K562 (cell line): ENCODE results near the gene SLC25A45. TPM values are rescaled to one million over a fixed set of nuclear protein-coding genes. Genes with fewer than 3 reads are reported as not detected.
A peak's percentile ranks its signal among the peaks of the same experiment; 100 is the strongest.

Experiments used
- ATF1 ChIP-seq, 2 experiments: fragments of 450-650 bp in 1 of 2; IDR thresholded peaks; 2 replicates each; pipeline ENCODE4 v1.6.1; 2016; ENCODE audit warnings: missing compliant biosample characterization in 1 of 2, missing genetic modification characterization in 1 of 2
- BCL6 ChIP-seq: fragments of 250-450 bp; sonication (Bioruptor Pico); IDR thresholded peaks from 2 replicates; pipeline ENCODE4 v1.4.0; 2020
- ELF4 ChIP-seq: fragments of 450-650 bp; formaldehyde crosslinking; IDR thresholded peaks from 2 replicates; pipeline ENCODE4 v1.4.0; 2022; ENCODE audit warnings: missing genetic modification characterization
- FOXJ2 ChIP-seq: fragments of 200-800 bp; sonication (Bioruptor generic); IDR thresholded peaks from 2 replicates; pipeline ENCODE4 v1.6.1; 2016; ENCODE audit warnings: missing genetic modification characterization, missing compliant biosample characterization
- MXI1 ChIP-seq: IDR thresholded peaks from 2 replicates; pipeline ENCODE4 v1.6.1; 2011; ENCODE audit warnings: low read depth, mild to moderate bottlenecking, improper control_type of control experiment, low read length
- SIN3B ChIP-seq: fragments of 450-650 bp; IDR thresholded peaks from 2 replicates; pipeline ENCODE4 v1.6.1; 2017; ENCODE audit warnings: low read depth, mild to moderate bottlenecking, moderate library complexity
- ZBTB17 ChIP-seq: fragments of 450-650 bp; formaldehyde crosslinking; IDR thresholded peaks from 2 replicates; pipeline ENCODE4 v1.4.0; 2020; ENCODE audit warnings: mild to moderate bottlenecking
- ZNF12 ChIP-seq: sonication (generic); formaldehyde crosslinking; IDR thresholded peaks from 2 replicates; pipeline ENCODE4 v1.4.0; 2020; ENCODE audit warnings: mild to moderate bottlenecking, missing genetic modification reagents
- ZNF316 ChIP-seq: fragments of 450-650 bp; IDR thresholded peaks from 2 replicates; pipeline ENCODE4 v1.6.1; 2016
- ZNF764 ChIP-seq: fragments of 250-450 bp; sonication (Bioruptor Pico); IDR thresholded peaks from 2 replicates; pipeline ENCODE4 v1.4.0; 2020; ENCODE audit warnings: low read depth, mild to moderate bottlenecking, moderate library complexity
- polyA plus RNA-seq, 8 experiments: library from polyadenylated mRNA; depleted of rRNA in 4 of 8; stranded (reverse) in 5 of 8; unstranded in 3 of 8; fragments of >200 nt; fragmentation: Nextera tagmentation in 2 of 8; fragmentation: Illumina TruSeq in 1 of 8; extraction: Ambion mirVana in 2 of 8; extraction: Trizol in 1 of 8; gene quantifications; 2 replicates each; pipeline versions ENCODE4 v1.2.1 to v1.2.3, GENCODE V29; 2011 to 2014; ENCODE audit warnings: inconsistent platforms in 1 of 8, missing spikeins in 1 of 8
- total RNA-seq, 7 experiments: library from RNA; depleted of rRNA in 6 of 7; stranded (reverse); fragments of >200 nt in 6 of 7; fragmentation: Illumina TruSeq in 2 of 7; extraction: Trizol in 2 of 7; gene quantifications; 2 replicates each; pipeline versions ENCODE4 v1.2.1 to v1.2.3, GENCODE V29; 2011 to 2021; ENCODE audit warnings: low replicate concordance in 1 of 7
- TF ChIP-seq, protein P1 (sequence below): fragments of 200-800 bp; sonication (Bioruptor generic); IDR thresholded peaks from 2 replicates; pipeline ENCODE4 v1.6.1; 2016; ENCODE audit warnings: missing genetic modification characterization, missing compliant biosample characterization
- TF ChIP-seq, protein P2 (sequence below), 3 experiments: fragments of 200-800 bp in 1 of 3; fragments of 250-450 bp in 1 of 3; fragments of 450-650 bp in 1 of 3; sonication (Bioruptor Pico) in 1 of 3; sonication (Bioruptor generic) in 1 of 3; formaldehyde crosslinking in 1 of 3; IDR thresholded peaks; 2 replicates each; pipeline versions ENCODE4 v1.6.1 to v1.8.0; 2016 to 2022; ENCODE audit warnings: mild to moderate bottlenecking in 2 of 3, missing genetic modification characterization in 2 of 3, missing compliant biosample characterization in 1 of 3, moderate library complexity in 1 of 3
- TF ChIP-seq, protein P3 (sequence below): fragments of 250-450 bp; sonication (Bioruptor Pico); IDR thresholded peaks from 2 replicates; pipeline ENCODE4 v1.8.0; 2021; ENCODE audit warnings: borderline replicate concordance, mild to moderate bottlenecking, moderate library complexity; ENCODE audit not compliant: poor library complexity, severe bottlenecking
- TF ChIP-seq, protein P4 (sequence below): fragments of 450-650 bp; formaldehyde crosslinking; IDR thresholded peaks from 2 replicates; pipeline ENCODE4 v1.4.0; 2020; ENCODE audit warnings: mild to moderate bottlenecking, mixed read lengths

Gene SLC25A45
- total and polyA plus RNA-seq, 9 of the 15 experiments (the other 6 are each of a cell fraction or from before 2014, with no cell fraction given): 0.15 to 2.3 (median 0.68) TPM

DNA sequence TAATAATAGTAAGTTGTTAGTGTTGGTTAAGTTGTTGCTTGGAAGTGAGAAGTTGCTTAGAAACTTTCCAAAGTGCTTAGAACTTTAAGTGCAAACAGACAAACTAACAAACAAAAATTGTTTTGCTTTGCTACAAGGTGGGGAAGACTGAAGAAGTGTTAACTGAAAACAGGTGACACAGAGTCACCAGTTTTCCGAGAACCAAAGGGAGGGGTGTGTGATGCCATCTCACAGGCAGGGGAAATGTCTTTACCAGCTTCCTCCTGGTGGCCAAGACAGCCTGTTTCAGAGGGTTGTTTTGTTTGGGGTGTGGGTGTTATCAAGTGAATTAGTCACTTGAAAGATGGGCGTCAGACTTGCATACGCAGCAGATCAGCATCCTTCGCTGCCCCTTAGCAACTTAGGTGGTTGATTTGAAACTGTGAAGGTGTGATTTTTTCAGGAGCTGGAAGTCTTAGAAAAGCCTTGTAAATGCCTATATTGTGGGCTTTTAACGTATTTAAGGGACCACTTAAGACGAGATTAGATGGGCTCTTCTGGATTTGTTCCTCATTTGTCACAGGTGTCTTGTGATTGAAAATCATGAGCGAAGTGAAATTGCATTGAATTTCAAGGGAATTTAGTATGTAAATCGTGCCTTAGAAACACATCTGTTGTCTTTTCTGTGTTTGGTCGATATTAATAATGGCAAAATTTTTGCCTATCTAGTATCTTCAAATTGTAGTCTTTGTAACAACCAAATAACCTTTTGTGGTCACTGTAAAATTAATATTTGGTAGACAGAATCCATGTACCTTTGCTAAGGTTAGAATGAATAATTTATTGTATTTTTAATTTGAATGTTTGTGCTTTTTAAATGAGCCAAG, 42.9 kb upstream of the SLC25A45 start (continued):
- no peak for TF ChIP-seq ZNF764
- TF ChIP-seq, protein P1, sequence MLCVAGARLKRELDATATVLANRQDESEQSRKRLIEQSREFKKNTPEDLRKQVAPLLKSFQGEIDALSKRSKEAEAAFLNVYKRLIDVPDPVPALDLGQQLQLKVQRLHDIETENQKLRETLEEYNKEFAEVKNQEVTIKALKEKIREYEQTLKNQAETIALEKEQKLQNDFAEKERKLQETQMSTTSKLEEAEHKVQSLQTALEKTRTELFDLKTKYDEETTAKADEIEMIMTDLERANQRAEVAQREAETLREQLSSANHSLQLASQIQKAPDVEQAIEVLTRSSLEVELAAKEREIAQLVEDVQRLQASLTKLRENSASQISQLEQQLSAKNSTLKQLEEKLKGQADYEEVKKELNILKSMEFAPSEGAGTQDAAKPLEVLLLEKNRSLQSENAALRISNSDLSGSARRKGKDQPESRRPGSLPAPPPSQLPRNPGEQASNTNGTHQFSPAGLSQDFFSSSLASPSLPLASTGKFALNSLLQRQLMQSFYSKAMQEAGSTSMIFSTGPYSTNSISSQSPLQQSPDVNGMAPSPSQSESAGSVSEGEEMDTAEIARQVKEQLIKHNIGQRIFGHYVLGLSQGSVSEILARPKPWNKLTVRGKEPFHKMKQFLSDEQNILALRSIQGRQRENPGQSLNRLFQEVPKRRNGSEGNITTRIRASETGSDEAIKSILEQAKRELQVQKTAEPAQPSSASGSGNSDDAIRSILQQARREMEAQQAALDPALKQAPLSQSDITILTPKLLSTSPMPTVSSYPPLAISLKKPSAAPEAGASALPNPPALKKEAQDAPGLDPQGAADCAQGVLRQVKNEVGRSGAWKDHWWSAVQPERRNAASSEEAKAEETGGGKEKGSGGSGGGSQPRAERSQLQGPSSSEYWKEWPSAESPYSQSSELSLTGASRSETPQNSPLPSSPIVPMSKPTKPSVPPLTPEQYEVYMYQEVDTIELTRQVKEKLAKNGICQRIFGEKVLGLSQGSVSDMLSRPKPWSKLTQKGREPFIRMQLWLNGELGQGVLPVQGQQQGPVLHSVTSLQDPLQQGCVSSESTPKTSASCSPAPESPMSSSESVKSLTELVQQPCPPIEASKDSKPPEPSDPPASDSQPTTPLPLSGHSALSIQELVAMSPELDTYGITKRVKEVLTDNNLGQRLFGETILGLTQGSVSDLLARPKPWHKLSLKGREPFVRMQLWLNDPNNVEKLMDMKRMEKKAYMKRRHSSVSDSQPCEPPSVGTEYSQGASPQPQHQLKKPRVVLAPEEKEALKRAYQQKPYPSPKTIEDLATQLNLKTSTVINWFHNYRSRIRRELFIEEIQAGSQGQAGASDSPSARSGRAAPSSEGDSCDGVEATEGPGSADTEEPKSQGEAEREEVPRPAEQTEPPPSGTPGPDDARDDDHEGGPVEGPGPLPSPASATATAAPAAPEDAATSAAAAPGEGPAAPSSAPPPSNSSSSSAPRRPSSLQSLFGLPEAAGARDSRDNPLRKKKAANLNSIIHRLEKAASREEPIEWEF (CRISPR knock-in tag): 0 out of 2 replicates have a peak, but pooled peaks have one; percentile 7
- peak; percentile 10 for TF ChIP-seq MXI1
- no peak for TF ChIP-seq SIN3B
- TF ChIP-seq, protein P2, sequence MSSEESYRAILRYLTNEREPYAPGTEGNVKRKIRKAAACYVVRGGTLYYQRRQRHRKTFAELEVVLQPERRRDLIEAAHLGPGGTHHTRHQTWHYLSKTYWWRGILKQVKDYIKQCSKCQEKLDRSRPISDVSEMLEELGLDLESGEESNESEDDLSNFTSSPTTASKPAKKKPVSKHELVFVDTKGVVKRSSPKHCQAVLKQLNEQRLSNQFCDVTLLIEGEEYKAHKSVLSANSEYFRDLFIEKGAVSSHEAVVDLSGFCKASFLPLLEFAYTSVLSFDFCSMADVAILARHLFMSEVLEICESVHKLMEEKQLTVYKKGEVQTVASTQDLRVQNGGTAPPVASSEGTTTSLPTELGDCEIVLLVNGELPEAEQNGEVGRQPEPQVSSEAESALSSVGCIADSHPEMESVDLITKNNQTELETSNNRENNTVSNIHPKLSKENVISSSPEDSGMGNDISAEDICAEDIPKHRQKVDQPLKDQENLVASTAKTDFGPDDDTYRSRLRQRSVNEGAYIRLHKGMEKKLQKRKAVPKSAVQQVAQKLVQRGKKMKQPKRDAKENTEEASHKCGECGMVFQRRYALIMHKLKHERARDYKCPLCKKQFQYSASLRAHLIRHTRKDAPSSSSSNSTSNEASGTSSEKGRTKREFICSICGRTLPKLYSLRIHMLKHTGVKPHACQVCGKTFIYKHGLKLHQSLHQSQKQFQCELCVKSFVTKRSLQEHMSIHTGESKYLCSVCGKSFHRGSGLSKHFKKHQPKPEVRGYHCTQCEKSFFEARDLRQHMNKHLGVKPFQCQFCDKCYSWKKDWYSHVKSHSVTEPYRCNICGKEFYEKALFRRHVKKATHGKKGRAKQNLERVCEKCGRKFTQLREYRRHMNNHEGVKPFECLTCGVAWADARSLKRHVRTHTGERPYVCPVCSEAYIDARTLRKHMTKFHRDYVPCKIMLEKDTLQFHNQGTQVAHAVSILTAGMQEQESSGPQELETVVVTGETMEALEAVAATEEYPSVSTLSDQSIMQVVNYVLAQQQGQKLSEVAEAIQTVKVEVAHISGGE (CRISPR knock-in tag; IDR thresholded peaks at IDR 0.05): no peak
- TF ChIP-seq ZNF316: peak; percentile 63
- no peak for TF ChIP-seq ATF1 (CRISPR knock-in tag; IDR thresholded peaks at IDR 0.05)
- TF ChIP-seq ATF1 (tag; IDR thresholded peaks at IDR 0.05): peak; percentile 12; the same call in 1 of the 2 replicates
- no peak for TF ChIP-seq ZNF12 (CRISPR knock-in tag)
- TF ChIP-seq ZBTB17 (CRISPR knock-in tag): 0 out of 2 replicates have a peak, but pooled peaks have one; percentile 43
- TF ChIP-seq BCL6: no peak
- TF ChIP-seq, protein P3, sequence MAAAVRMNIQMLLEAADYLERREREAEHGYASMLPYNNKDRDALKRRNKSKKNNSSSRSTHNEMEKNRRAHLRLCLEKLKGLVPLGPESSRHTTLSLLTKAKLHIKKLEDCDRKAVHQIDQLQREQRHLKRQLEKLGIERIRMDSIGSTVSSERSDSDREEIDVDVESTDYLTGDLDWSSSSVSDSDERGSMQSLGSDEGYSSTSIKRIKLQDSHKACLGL (CRISPR knock-in tag): no peak
- TF ChIP-seq FOXJ2 (tag): peak; percentile 72
- TF ChIP-seq, protein P4, sequence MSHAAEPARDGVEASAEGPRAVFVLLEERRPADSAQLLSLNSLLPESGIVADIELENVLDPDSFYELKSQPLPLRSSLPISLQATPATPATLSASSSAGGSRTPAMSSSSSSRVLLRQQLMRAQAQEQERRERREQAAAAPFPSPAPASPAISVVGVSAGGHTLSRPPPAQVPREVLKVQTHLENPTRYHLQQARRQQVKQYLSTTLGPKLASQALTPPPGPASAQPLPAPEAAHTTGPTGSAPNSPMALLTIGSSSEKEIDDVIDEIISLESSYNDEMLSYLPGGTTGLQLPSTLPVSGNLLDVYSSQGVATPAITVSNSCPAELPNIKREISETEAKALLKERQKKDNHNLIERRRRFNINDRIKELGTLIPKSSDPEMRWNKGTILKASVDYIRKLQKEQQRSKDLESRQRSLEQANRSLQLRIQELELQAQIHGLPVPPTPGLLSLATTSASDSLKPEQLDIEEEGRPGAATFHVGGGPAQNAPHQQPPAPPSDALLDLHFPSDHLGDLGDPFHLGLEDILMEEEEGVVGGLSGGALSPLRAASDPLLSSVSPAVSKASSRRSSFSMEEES (CRISPR knock-in tag): peak; percentile 0; the same call in 1 of the 2 replicates
- peak; percentile 42 for TF ChIP-seq ELF4
